WTC11 (cell line): ENCODE results near the gene CD8B. TPM values are rescaled to one million over a fixed set of nuclear protein-coding genes. Genes with fewer than 3 reads are reported as not detected.
A peak's percentile ranks its signal among the peaks of the same experiment; 100 is the strongest.

Source experiments
- ATF2 ChIP-seq: sonication (generic); formaldehyde crosslinking; IDR thresholded peaks from 2 replicates; pipeline ENCODE4 v1.8.1; 2022; ENCODE audit warnings: low read depth, missing genetic modification reagents, borderline replicate concordance
- ATF6 ChIP-seq: sonication (generic); formaldehyde crosslinking; IDR thresholded peaks from 2 replicates; pipeline ENCODE4 v1.8.1; 2023; ENCODE audit warnings: mild to moderate bottlenecking, missing genetic modification reagents
- CTCF ChIP-seq: fragments of 200-600 bp; IDR thresholded peaks from 2 replicates; pipeline ENCODE4 v1.8.0; 2022; ENCODE audit warnings: antibody characterized with exemption
- E2F1 ChIP-seq: sonication (generic); formaldehyde crosslinking; IDR thresholded peaks from 2 replicates; pipeline ENCODE4 v1.8.0; 2022; ENCODE audit warnings: mild to moderate bottlenecking, missing genetic modification reagents
- ELF4 ChIP-seq: sonication (generic); formaldehyde crosslinking; IDR thresholded peaks from 2 replicates; pipeline ENCODE4 v1.8.1; 2022; ENCODE audit warnings: low read depth, mild to moderate bottlenecking, moderate library complexity, missing genetic modification reagents
- IRF2 ChIP-seq: sonication (generic); formaldehyde crosslinking; IDR thresholded peaks from 2 replicates; pipeline ENCODE4 v1.8.0; 2022; ENCODE audit warnings: low read depth, missing genetic modification reagents, borderline replicate concordance
- KAT7 ChIP-seq: sonication (generic); formaldehyde crosslinking; IDR thresholded peaks from 2 replicates; pipeline ENCODE4 v1.8.1; 2023; ENCODE audit warnings: missing genetic modification reagents, mild to moderate bottlenecking, borderline replicate concordance
- MAX ChIP-seq: sonication (generic); formaldehyde crosslinking; IDR thresholded peaks from 2 replicates; pipeline ENCODE4 v1.8.0; 2022; ENCODE audit warnings: mild to moderate bottlenecking, missing genetic modification reagents
- NFYB ChIP-seq: sonication (generic); formaldehyde crosslinking; conservative IDR thresholded peaks from 2 replicates; pipeline ENCODE4 v1.8.0; 2022; ENCODE audit warnings: low read depth, missing genetic modification reagents
- PREB ChIP-seq: sonication (generic); formaldehyde crosslinking; IDR thresholded peaks from 2 replicates; pipeline ENCODE4 v1.8.1; 2022; ENCODE audit warnings: mild to moderate bottlenecking, missing genetic modification reagents, moderate library complexity, borderline replicate concordance
- PRRX2 ChIP-seq: fragments of 250-450 bp; sonication (Bioruptor Pico); IDR thresholded peaks from 2 replicates; pipeline ENCODE4 v1.8.0; 2021; ENCODE audit warnings: mild to moderate bottlenecking
- RORB ChIP-seq: fragments of 250-450 bp; sonication (Bioruptor Pico); IDR thresholded peaks from 2 replicates; pipeline ENCODE4 v1.9.0; 2021; ENCODE audit warnings: mild to moderate bottlenecking
- SOX15 ChIP-seq: fragments of 250-450 bp; sonication (Bioruptor Pico); IDR thresholded peaks from 2 replicates; pipeline ENCODE4 v1.9.0; 2021; ENCODE audit warnings: mild to moderate bottlenecking
- ZBTB21 ChIP-seq: sonication (generic); formaldehyde crosslinking; IDR thresholded peaks from 2 replicates; pipeline ENCODE4 v1.8.1; 2023; ENCODE audit warnings: mild to moderate bottlenecking, missing genetic modification reagents, borderline replicate concordance
- ZNF121 ChIP-seq: sonication (generic); formaldehyde crosslinking; IDR thresholded peaks from 2 replicates; pipeline ENCODE4 v1.8.0; 2023; ENCODE audit warnings: missing genetic modification reagents
- ZNF281 ChIP-seq: sonication (generic); formaldehyde crosslinking; IDR thresholded peaks from 2 replicates; pipeline ENCODE4 v1.8.0; 2023; ENCODE audit warnings: mild to moderate bottlenecking, missing genetic modification reagents
- ZNF396 ChIP-seq: fragments of 250-450 bp; sonication (Bioruptor Pico); IDR thresholded peaks from 2 replicates; pipeline ENCODE4 v1.8.0; 2021; ENCODE audit warnings: mild to moderate bottlenecking, moderate library complexity, borderline replicate concordance
- ZNF416 ChIP-seq: fragments of 250-450 bp; sonication (Bioruptor Pico); IDR thresholded peaks from 2 replicates; pipeline ENCODE4 v1.9.0; 2021; ENCODE audit warnings: mild to moderate bottlenecking, inconsistent platforms
- ZNF532 ChIP-seq: fragments of 250-450 bp; sonication (Bioruptor Pico); IDR thresholded peaks from 2 replicates; pipeline ENCODE4 v1.9.0; 2021; ENCODE audit warnings: mild to moderate bottlenecking, borderline replicate concordance
- total RNA-seq: library from RNA; stranded (reverse); gene quantifications from 3 replicates; pipeline ENCODE4 v1.2.3, GENCODE V29; 2021

Gene CD8B
- total RNA-seq, 1 experiment from 2014 or later: 0.70 TPM

GRCh38 chr2:86807468-86808275 is 54.0 kb downstream of the CD8B start (continued):
- TF ChIP-seq PREB (no peak), ZNF532 (CRISPR knock-in tag) (no peak), ATF2 (CRISPR knock-in tag) (peak; percentile 70; the same call in 1 of the 2 replicates), SOX15 (CRISPR knock-in tag) (no peak), MAX (CRISPR knock-in tag) (peak; percentile 98), KAT7 (CRISPR knock-in tag) (0 out of 2 replicates have a peak, but pooled peaks have one; percentile 16), PRRX2 (CRISPR knock-in tag) (no peak), ZNF416 (CRISPR knock-in tag) (no peak), IRF2 (no peak), ZNF121 (CRISPR knock-in tag) (no peak), NFYB (CRISPR knock-in tag) (no peak), ELF4 (CRISPR knock-in tag) (no peak), E2F1 (CRISPR knock-in tag) (peak; percentile 95), RORB (no peak), ZNF396 (CRISPR knock-in tag) (no peak), ATF6 (CRISPR knock-in tag) (0 out of 2 replicates have a peak, but pooled peaks have one; percentile 19), CTCF (no peak), ZNF281 (CRISPR knock-in tag) (peak; percentile 95), ZBTB21 (CRISPR knock-in tag) (0 out of 2 replicates have a peak, but pooled peaks have one; percentile 76)
